T-cell (primary cell): ENCODE results near the gene TTBK1. TPM values are rescaled to one million over a fixed set of nuclear protein-coding genes. Genes with fewer than 3 reads are reported as not detected.

Experiments
- ATAC-seq, 4 experiments: fragments of 200-7000 bp in 3 of 4; fragments of 150-1000 bp in 1 of 4; cut with Tn5 transposase; replicated peaks in 1 of 4; 1 replicate in 3 of 4; 2 replicates in 1 of 4; pipeline ENCODE4 v1.10.0; 2021; ENCODE audit warnings: moderate library complexity in 3 of 4, mild to moderate bottlenecking in 2 of 4, moderate number of reproducible peaks in 1 of 4
- CTCF ChIA-PET, 2 donors: fragments of 300-600 bp; sonication (Branson Sonifier 250); formaldehyde crosslinking; loops; one replicate each; lab custom pipeline; 2022; ENCODE audit warnings: antibody characterized with exemption in 2 of 2; lab: Charles Lee
- POLR2A ChIA-PET, 2 donors: fragments of 300-600 bp; sonication (Branson Sonifier 250); formaldehyde crosslinking; loops; one replicate each; lab custom pipeline; 2022; ENCODE audit warnings: antibody characterized with exemption in 2 of 2; lab: Charles Lee
- DNase-seq, 35 experiments: peaks; one replicate each; pipeline versions ENCODE4 v3.0.0 to v3.0.0-alpha.2; 2013 to 2023
- H3K27ac ChIP-seq: one replicate; pipeline ENCODE4 v1.5.1; 2013; ENCODE audit warnings: low read length
- H3K27me3 ChIP-seq, 2 experiments: replicated peaks in 1 of 2; 1 replicate in 1 of 2; 2 replicates in 1 of 2; pipeline versions ENCODE4 v1.6.1 to v1.7.0; 2013; ENCODE audit warnings: low read length in 1 of 2, mixed read lengths in 1 of 2; ENCODE audit not compliant: control insufficient read depth in 2 of 2, insufficient read depth in 2 of 2; ENCODE audit errors: extremely low read depth in 1 of 2
- H3K36me3 ChIP-seq, 2 donors: 1 replicate in 1 of 2; 2 replicates in 1 of 2; pipeline versions ENCODE4 v1.6.1 to v1.7.0; 2013; ENCODE audit warnings: low read length in 1 of 2; ENCODE audit not compliant: control insufficient read depth in 2 of 2, insufficient read depth in 1 of 2; ENCODE audit errors: extremely low read depth in 1 of 2
- H3K4me1 ChIP-seq, 2 experiments: 1 replicate in 1 of 2; 2 replicates in 1 of 2; pipeline versions ENCODE4 v1.6.1 to v1.7.0; 2013; ENCODE audit warnings: low read length in 2 of 2, mixed read lengths in 1 of 2; ENCODE audit not compliant: insufficient read depth in 2 of 2, control insufficient read depth in 1 of 2; ENCODE audit errors: extremely low read depth in 1 of 2
- H3K4me3 ChIP-seq, 2 donors: 1 replicate in 1 of 2; 2 replicates in 1 of 2; pipeline versions ENCODE4 v1.5.1 to v1.7.0; 2013; ENCODE audit warnings: mild to moderate bottlenecking in 2 of 2, low read length in 1 of 2, moderate library complexity in 1 of 2; ENCODE audit not compliant: control insufficient read depth in 1 of 2; ENCODE audit errors: extremely low read depth in 1 of 2
- H3K9me3 ChIP-seq: 2 replicates; pipeline ENCODE4 v1.7.0; 2013
- H3K27ac Mint-ChIP-seq, 2 donors: one replicate each; pipeline ENCODE4 v1.8.0; 2020 to 2021; ENCODE audit warnings: mild to moderate bottlenecking in 2 of 2, mixed read lengths in 2 of 2
- H3K27me3 Mint-ChIP-seq, 2 donors: one replicate each; pipeline ENCODE4 v1.8.0; 2021 to 2022; ENCODE audit warnings: mixed read lengths in 2 of 2
- H3K36me3 Mint-ChIP-seq: one replicate; pipeline ENCODE4 v1.8.0; 2021; ENCODE audit warnings: mixed read lengths
- H3K4me1 Mint-ChIP-seq, 3 donors: one replicate each; pipeline ENCODE4 v1.8.0; 2020 to 2022; ENCODE audit warnings: mixed read lengths in 3 of 3, mild to moderate bottlenecking in 1 of 3
- H3K4me3 Mint-ChIP-seq, 3 donors: one replicate each; pipeline ENCODE4 v1.8.0; 2020 to 2022; ENCODE audit warnings: mild to moderate bottlenecking in 3 of 3, mixed read lengths in 3 of 3, moderate library complexity in 3 of 3
- H3K9me3 Mint-ChIP-seq, 3 donors: one replicate each; pipeline ENCODE4 v1.8.0; 2020 to 2022; ENCODE audit warnings: mixed read lengths in 3 of 3
- WGBS: methylation state at CpG from one replicate; pipeline ENCODE4 v1.1.5; 2013; ENCODE audit warnings: missing lambda C conversion rate; ENCODE audit not compliant: insufficient coverage; 5-methylcytosine and 5-hydroxymethylcytosine counted together
- total RNA-seq, 35 experiments: library from RNA in 6 of 35; stranded (reverse) in 6 of 35; fragments of 120-200 nt in 1 of 35; gene quantifications; one replicate each; pipeline versions ENCODE4 v1.2.1 to v1.2.4 and lab custom pipeline; 2013 to 2026

The TTBK1 gene
- total RNA-seq, 5 donors from 2014 or later (not counting 1 experiment from before 2014, with no cell fraction given): 0.03 to 0.07 TPM; not detected in 3

DNA sequence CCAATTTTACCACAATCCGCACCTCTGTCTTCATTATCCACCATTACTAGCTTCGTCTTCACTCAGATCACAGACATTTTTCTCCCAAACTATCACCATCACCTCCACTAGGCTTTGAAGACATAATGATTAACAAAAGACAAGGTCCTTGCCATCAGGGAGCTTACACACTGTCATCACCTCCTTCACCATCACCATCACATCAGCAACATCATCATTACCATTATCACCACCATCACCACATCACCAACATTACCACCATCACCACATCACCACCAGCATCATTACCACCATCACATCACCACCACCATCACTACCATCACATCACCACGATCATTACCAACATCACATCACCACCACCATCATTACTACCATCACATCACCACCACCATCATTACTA lies 50.4 kb downstream of the TTBK1 start:
- H3K4me1 ChIP-seq: no peaks in the 10 kb centered on the region
- Mint-ChIP-seq H3K27ac (no peak overlapping the region), H3K27me3 (peaks cover under 1 to 6% of the 10 kb centered on the region in 2 donors), H3K36me3 (no peaks in the 10 kb centered on the region), H3K4me1 (no peaks in the 10 kb centered on the region), H3K4me3 (no peak overlapping the region), H3K9me3 (no peaks in the 10 kb centered on the region)
- no peak for ATAC-seq
- peaks cover 0 to 19% of the 10 kb centered on the region in 2 experiments for H3K27me3 ChIP-seq
- H3K36me3 ChIP-seq: no peaks in the 10 kb centered on the region
- H3K9me3 ChIP-seq: no peaks in the 10 kb centered on the region
- POLR2A ChIA-PET: no interaction called here
- CTCF ChIA-PET: no interaction called here
- no peak overlapping the region for H3K4me3 ChIP-seq
- DNase-seq: no peak
- no peak overlapping the region for H3K27ac ChIP-seq
- 90% methylated on average over 3 of the region's 3 CpGs for WGBS

DNA sequence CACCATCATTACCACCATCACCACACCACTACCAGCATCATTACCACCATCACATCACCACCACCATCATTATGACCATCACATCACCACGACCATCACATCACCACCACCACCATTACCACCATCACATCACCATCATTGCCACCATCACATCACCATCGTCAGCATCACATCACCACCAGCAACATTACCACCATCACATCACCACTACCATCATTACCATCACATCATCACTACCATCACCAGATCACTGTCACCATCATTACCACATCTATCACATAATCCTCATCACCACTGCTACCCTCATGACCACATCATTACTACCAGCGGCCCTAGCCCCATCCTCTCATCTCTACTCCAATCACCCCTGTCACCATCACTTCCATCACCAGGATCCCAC lies 51.3 kb downstream of the TTBK1 start:
- Mint-ChIP-seq H3K36me3 (no peaks in the 10 kb centered on the region), H3K27me3 (peaks cover 3 to 8% of the 10 kb centered on the region in 2 donors), H3K4me1 (no peaks in the 10 kb centered on the region), H3K9me3 (no peaks in the 10 kb centered on the region), H3K4me3 (no peak overlapping the region), H3K27ac (no peak overlapping the region)
- Histone ChIP-seq H3K27ac (no peak overlapping the region), H3K27me3 (peaks cover 0 to 24% of the 10 kb centered on the region in 2 experiments), H3K4me1 (no peaks in the 10 kb centered on the region), H3K4me3 (no peak overlapping the region), H3K9me3 (no peaks in the 10 kb centered on the region), H3K36me3 (no peaks in the 10 kb centered on the region)
- ChIA-PET CTCF (no interaction called here), POLR2A (no interaction called here)
- DNase-seq: no peak
- 77% methylated on average over 3 of the region's 3 CpGs for WGBS
- ATAC-seq: no peak

DNA sequence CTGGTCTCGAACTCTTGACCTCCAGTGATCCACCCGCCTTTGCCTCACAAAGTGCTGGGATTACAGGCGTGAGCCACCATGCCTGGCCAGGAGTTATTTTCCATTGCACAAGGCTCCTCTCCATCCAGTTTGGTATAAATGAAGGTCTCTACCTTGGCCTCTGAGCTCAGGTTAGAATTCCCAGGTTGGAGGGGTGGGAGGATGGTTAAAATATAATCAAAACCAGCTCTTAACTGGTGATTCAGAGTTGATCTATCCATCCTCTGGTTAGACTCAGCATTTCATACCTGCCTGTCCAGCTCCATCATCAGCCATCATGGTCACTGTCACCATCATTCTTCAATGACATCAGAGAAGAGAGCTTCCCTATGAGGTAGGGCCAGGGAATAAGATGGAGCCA lies 52.2 kb downstream of the TTBK1 start:
- H3K4me1 Mint-ChIP-seq: peaks cover 0 to 6% (median 0%) of the 10 kb centered on the region in 3 donors
- Histone ChIP-seq H3K27ac (no peak overlapping the region), H3K9me3 (no peaks in the 10 kb centered on the region), H3K4me1 (no peaks in the 10 kb centered on the region), H3K36me3 (no peaks in the 10 kb centered on the region), H3K27me3 (peaks cover 0 to 31% of the 10 kb centered on the region in 2 experiments), H3K4me3 (no peak overlapping the region)
- no peak overlapping the region for H3K4me3 Mint-ChIP-seq
- no peak for DNase-seq
- CTCF ChIA-PET: no interaction called here
- H3K9me3 Mint-ChIP-seq: no peaks in the 10 kb centered on the region
- H3K36me3 Mint-ChIP-seq: no peaks in the 10 kb centered on the region
- H3K27ac Mint-ChIP-seq: no peak overlapping the region
- POLR2A ChIA-PET: no interaction called here
- H3K27me3 Mint-ChIP-seq: peaks cover 8 to 11% of the 10 kb centered on the region in 2 donors
- no peak for ATAC-seq
- no CpG with 5 or more reads among the region's 3 CpGs for WGBS

DNA sequence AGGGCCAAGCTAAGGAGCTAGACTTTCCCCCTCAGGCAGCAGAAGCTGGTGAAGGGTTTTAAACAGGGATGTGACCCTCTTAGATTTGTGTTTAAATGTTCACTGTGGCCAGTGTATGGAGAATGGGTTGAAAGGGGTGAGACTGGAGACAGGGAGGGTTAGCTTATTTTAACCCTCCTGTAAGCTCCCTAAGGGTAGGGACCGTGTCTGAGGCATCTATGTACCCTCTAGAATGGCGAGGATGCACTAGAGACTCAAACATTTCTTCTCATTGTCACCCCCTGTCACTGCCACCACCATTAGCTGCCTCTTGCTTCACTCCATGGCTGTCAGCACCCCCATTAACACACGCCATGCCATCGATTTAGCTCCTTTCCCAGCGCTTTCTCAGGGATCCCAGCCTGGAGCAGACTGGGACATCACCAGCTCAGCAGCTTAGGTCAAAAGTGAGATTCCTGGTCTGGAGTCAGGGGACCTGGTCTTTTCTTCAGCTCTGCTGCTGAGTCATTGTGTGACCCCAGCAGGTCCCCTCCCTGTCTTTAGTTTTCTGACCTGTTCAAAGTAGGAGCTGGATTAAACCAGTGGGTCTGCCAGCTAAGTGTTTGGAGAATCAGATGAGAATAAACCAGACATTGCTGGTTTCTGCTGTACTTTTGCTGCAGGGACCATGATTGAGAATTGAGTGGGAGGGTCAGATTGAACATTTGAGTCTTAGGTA lies 53.7 kb downstream of the TTBK1 start:
- H3K4me3 Mint-ChIP-seq: no peak overlapping the region
- Histone ChIP-seq H3K4me1 (no peaks in the 10 kb centered on the region), H3K36me3 (no peaks in the 10 kb centered on the region), H3K27ac (no peak overlapping the region), H3K4me3 (no peak overlapping the region), H3K9me3 (no peaks in the 10 kb centered on the region), H3K27me3 (peaks cover 0 to 39% of the 10 kb centered on the region in 2 experiments)
- no peak overlapping the region for H3K27ac Mint-ChIP-seq
- 84% methylated on average over 5 of the region's 5 CpGs for WGBS
- DNase-seq: no peak
- H3K4me1 Mint-ChIP-seq: peaks cover 0 to 6% (median 0%) of the 10 kb centered on the region in 3 donors
- H3K36me3 Mint-ChIP-seq: no peaks in the 10 kb centered on the region
- H3K9me3 Mint-ChIP-seq: no peaks in the 10 kb centered on the region
- no peak for ATAC-seq
- ChIA-PET CTCF (interaction anchor here in 1 of 2 donors (0.6 kb wide), 1 partner anchor 1487 kb away, joined by 4 read pairs; no protein-coding TSS in a partner anchor), POLR2A (no interaction called here)
- peaks cover 8 to 11% of the 10 kb centered on the region in 2 donors for H3K27me3 Mint-ChIP-seq

DNA sequence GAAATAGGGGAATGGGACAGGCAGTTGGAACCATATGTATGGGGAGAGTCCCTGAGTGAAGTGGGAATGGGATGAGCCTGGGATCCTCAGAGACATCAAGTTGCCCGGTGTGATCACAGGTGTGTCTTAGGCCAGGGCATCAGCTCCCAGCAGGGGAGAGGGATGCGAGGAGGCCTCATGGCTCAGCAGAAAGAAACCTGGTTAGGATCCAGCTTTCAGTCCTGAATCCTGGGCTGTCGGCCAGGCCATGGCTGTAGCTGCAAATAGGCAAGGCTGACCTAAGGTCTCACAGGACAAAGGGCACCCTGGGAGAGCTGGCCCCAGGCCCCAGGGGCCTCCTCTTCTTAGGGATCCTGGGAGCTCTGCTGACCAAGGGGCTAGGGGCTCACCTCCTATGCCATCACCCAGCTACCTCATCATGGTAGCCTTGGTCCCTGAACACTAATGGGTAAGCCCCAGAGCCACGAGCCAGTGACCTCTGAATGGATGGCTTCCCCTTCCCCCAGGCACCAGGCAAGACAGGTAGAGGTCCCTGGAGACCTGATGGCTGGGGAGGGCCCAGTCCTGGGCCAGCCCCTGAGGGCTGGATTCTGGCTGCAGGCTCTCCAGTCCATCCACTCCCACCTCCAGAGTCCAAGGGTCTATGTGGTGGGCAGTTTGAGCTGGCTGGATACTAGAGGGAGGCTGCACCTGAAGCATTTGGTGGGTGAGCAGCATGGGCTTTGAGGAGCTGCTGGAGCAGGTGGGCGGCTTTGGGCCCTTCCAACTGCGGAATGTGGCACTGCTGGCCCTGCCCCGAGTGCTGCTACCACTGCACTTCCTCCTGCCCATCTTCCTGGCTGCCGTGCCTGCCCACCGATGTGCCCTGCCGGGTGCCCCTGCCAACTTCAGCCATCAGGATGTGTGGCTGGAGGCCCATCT lies 54.6 kb downstream of the TTBK1 start, which contains the start of gene SLC22A7:
Gene SLC22A7 (plus strand): TSS at position 617 of the 921 bp plus-strand sequence. CDS start 99 bp downstream, at position 716.
- H3K27me3 Mint-ChIP-seq: peaks cover 8 to 11% of the 10 kb centered on the region in 2 donors
- DNase-seq (no peak), ATAC-seq (no peak)
- H3K27ac Mint-ChIP-seq: no peak within 1 kb of the TSS
- peaks cover 0 to 43% of the 10 kb centered on the region in 2 experiments for H3K27me3 ChIP-seq
- no peak within 1 kb of the TSS for H3K27ac ChIP-seq
- ChIA-PET POLR2A (interaction anchor here in 1 of 2 donors (0.5 kb wide), 1 partner anchor 516 kb away, joined by 7 read pairs; the partner anchor contains the start of gene BICRAL), CTCF (interaction anchor here (0.5 to 0.6 kb wide), 2 partner anchors 254 to 777 kb away, joined by 3 to 5 read pairs; no protein-coding TSS in a partner anchor)
- H3K9me3 Mint-ChIP-seq: no peaks in the 10 kb centered on the region
- H3K9me3 ChIP-seq: no peaks in the 10 kb centered on the region
- H3K4me3 ChIP-seq: no peak within 1 kb of the TSS
- H3K4me1 Mint-ChIP-seq: peaks cover 0 to 6% (median 0%) of the 10 kb centered on the region in 3 donors
- H3K4me1 ChIP-seq: no peaks in the 10 kb centered on the region
- H3K36me3 ChIP-seq: no peaks in the 10 kb centered on the region
- no peak within 1 kb of the TSS for H3K4me3 Mint-ChIP-seq
- no peaks in the 10 kb centered on the region for H3K36me3 Mint-ChIP-seq
- WGBS: 74% methylated on average over 4 of the region's 10 CpGs
